Spleen (tissue), 7 donors: ENCODE data around the gene TGM1.

Experiments
- CTCF ChIP-seq, 11 experiments: fragments of 200-600 bp in 7 of 11; fragments of 450-650 bp in 4 of 11; sonication (generic) in 4 of 11; IDR thresholded peaks in 8 of 11; conservative IDR thresholded peaks in 3 of 11; 1 replicate in 7 of 11; 2 replicates in 4 of 11; pipeline versions ENCODE4 v1.4.0 to v1.8.0; 2016 to 2021; ENCODE audit warnings: antibody characterized with exemption in 11 of 11, inconsistent platforms in 4 of 11, mild to moderate bottlenecking in 1 of 11
- POLR2AphosphoS5 ChIP-seq, 3 donors: sonication (generic); formaldehyde crosslinking; IDR thresholded peaks; one replicate each; pipeline ENCODE4 v1.5.1; 2017; ENCODE audit warnings: antibody characterized with exemption in 3 of 3
- donor health status: DM: no; HTN: no; CAD: no; lungs with moderate emphysema.
- donor health status: DM: no; HTN: no; CAD: no.
- donor health status: DM: no; HTN: no; CAD: no.

GRCh38 chr14:24261969-24262327 is 1.0 kb downstream of the TGM1 start:
- TF ChIP-seq CTCF (IDR thresholded peaks at IDR 0.05 in 8 of 11, conservative IDR thresholded peaks at IDR 0.05 in 3 of 11) (no peak), POLR2AphosphoS5 (IDR thresholded peaks at IDR 0.05) (no peak)
